Measurements from ENCODE around the gene CLDN6. TPM values are rescaled to one million over a fixed set of nuclear protein-coding genes. Genes with fewer than 3 reads are reported as not detected.

CLDN6 gene
- polyA plus RNA-seq, 3 donors from 2014 or later = not detected

DNA sequence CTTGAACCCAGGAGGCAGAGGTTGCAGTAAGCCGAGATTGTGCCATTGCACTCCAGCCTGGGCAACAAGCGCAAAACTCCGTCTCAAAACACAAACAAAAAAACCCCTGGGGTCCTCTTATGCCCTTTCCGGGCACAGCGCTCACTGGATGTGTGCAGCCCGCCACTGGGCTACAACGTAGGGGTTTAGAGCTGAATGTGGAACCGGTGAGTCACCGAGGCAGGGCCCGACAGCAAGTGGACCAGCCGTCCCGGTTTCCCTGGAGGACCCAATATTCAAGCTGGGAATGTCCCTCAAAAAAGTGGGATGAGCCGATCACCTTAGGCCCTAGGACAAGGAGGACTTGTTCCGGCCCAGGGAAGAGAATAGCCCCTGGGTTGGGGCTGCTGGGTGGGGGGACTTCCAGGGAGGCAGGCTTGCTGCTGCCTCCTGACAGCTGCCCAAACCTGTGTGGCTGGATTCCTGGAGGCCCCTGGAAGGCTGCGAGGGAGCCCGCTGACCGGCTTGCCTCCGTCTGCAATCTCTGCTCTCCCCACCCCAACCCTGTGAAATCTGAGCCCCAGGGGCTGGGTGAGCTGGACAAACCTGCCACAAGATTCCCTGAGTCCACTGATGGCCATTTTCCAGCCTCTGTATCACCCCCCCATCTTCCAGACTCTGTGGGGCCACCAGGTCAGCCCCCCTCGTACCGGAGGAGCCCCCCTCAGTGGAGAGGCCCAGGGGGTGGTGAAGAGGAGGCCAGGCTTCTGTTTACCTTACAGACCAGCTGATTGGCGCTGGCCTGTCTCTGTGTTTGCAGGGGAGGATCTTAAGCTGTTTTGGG, 8.2 kb downstream of the CLDN6 start:
- no peaks in the 10 kb centered on the region for H3K9me3 Mint-ChIP-seq
- peaks cover 22 to 28% of the 10 kb centered on the region in 2 donors for H3K4me1 Mint-ChIP-seq
- no peak overlapping the region for H3K27ac Mint-ChIP-seq
- no peak for DNase-seq
- peaks cover 0 to 11% (median 8%) of the 10 kb centered on the region in 3 donors for H3K27me3 Mint-ChIP-seq (ENCODE audit: low read depth in 3 of 3)
- no peak overlapping the region for H3K4me3 Mint-ChIP-seq
- H3K36me3 Mint-ChIP-seq = no peaks in the 10 kb centered on the region

GRCh38 chr16:3008690-3009037, 9.3 kb downstream of the CLDN6 start:
- Mint-ChIP-seq H3K4me3 (peak overlapping the region in 3 of 5 donors; percentile 42 to 59 (median 54)), H3K27me3 (ENCODE audit: low read depth in 3 of 3) (peaks cover 3 to 11% (median 8%) of the 10 kb centered on the region in 3 donors), H3K4me1 (peaks cover 22 to 31% of the 10 kb centered on the region in 2 donors), H3K27ac (no peak overlapping the region), H3K9me3 (no peaks in the 10 kb centered on the region), H3K36me3 (no peaks in the 10 kb centered on the region)
- DNase-seq = no peak

DNA sequence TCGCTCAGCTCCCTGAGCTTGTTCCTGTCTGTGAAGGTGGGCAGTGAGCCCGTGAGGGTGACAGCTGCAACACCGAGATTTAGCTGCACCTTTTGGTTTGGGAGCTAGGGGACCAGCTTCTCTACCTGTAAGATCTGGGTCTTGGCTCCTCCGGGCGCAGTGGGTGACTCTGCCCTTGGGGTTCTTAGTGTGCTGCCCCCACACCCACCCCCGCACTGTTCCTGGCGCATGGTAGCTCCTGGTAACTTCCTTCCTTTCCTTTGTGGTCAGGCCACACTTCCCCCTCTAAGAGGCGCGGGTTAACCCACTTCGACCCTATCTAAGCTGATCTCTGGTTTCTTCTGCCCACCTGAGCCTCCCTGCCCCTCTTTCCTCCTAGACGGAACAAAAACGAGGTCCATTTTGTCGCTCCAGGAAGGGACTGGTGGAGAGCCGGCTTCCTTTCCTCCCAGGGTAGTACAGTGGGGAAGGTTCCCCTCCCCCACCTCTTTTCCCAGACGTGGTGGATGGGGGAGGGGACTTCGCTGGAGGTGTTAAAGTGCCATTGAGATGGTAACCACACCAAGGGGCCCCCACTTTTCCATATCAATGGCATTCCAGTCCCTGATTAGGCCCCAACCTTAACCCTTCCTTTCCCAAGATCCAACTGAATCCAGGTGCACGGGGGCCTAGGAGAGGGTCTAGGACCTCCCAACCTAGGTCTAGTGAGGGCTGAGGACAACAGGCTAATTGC, 9.9 kb downstream of the CLDN6 start:
- Mint-ChIP-seq H3K4me1 (peaks cover 22 to 32% of the 10 kb centered on the region in 2 donors), H3K36me3 (no peaks in the 10 kb centered on the region), H3K27me3 (ENCODE audit: low read depth in 3 of 3) (peaks cover 5 to 11% (median 8%) of the 10 kb centered on the region in 3 donors), H3K4me3 (peak overlapping the region; percentile 42 to 64 (median 59)), H3K9me3 (no peaks in the 10 kb centered on the region), H3K27ac (no peak overlapping the region)
- DNase-seq = peak in 1 of 3 donors; percentile 16

DNA sequence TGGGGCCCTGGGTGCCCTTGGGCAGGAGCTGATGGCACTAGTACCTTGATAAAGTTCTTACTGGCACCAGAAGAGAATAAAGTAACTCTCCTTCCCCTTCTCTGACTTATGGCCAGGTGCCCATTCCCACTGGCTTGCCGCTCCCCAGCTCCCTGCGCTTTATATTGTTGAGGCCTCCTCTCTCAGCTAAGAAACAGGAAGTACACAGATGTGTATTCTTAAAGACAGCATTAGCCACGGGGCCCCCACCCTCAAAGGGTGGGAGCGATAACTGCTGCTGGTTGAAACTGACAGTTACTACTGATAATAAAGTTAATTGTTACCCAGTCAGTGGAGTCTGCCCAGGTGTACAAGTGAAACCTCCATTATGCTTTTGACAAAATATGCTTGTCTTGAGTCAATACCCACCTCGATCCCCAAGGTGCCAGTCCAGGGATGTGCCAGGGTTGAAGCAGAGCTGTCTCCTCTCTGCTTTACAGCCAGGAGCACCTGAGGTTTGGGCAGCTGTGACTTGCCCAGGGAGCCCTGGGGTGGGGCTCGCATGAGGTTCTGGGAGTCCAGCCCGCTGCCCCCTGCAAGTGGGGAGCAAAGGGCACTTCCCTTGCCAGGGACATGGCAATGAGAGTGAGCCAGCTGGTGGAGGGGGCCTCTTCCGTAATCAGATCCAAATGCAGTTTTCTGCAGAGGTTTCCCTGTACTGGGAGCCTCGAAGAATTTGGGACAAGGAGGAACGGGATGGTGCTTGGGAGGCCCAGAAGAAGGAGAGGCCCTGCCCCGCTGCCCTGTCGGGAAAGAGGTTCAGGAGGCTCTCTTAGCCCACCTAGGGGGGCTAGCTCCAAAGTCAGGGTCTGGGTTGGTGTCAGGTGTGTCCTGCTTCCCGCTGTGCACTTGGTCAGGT, 10.7 kb downstream of the CLDN6 start:
- peaks cover 5 to 11% (median 9%) of the 10 kb centered on the region in 3 donors for H3K27me3 Mint-ChIP-seq (ENCODE audit: low read depth in 3 of 3)
- no peak overlapping the region for H3K27ac Mint-ChIP-seq
- DNase-seq = no peak
- H3K36me3 Mint-ChIP-seq = no peaks in the 10 kb centered on the region
- peak overlapping the region in 3 of 5 donors; percentile 42 to 63 (median 56) for H3K4me3 Mint-ChIP-seq
- peaks cover 22 to 33% of the 10 kb centered on the region in 2 donors for H3K4me1 Mint-ChIP-seq
- no peaks in the 10 kb centered on the region for H3K9me3 Mint-ChIP-seq

GRCh38 chr16:3004781-3005284, 13.2 kb downstream of the CLDN6 start:
- no peaks in the 10 kb centered on the region for H3K36me3 Mint-ChIP-seq
- no peak overlapping the region for H3K27ac Mint-ChIP-seq
- H3K9me3 Mint-ChIP-seq = no peaks in the 10 kb centered on the region
- peaks cover 5 to 9% (median 7%) of the 10 kb centered on the region in 3 donors for H3K27me3 Mint-ChIP-seq (ENCODE audit: low read depth in 3 of 3)
- peak overlapping the region; percentile 59 to 79 (median 62) for H3K4me3 Mint-ChIP-seq
- peaks cover 22 to 33% of the 10 kb centered on the region in 2 donors for H3K4me1 Mint-ChIP-seq
- DNase-seq = no peak

DNA sequence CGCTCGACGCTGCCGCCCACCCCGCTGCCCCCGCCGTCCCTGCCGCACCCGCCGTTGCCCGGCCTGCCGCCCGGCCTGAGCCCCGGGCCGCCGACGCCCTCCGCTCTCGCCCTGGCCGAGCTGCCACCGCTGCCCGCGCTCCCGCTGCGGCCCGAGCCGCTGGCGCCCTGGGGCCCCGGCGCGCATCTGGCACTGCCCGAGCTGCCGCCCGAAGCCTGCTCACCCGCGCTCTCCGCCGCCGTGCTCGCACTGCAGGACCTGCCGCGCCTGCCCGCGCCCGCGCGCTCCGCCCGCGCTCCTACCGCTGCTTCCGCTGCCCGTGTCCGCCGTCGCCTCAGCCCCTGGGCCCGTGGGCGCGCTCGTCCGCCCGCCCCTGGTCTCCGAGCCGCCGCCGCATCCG, 13.7 kb downstream of the CLDN6 start:
- H3K4me3 Mint-ChIP-seq = peak overlapping the region in 2 of 5 donors; percentile 77 to 79
- DNase-seq = no peak
- H3K27me3 Mint-ChIP-seq (ENCODE audit: low read depth in 3 of 3) = peaks cover 5 to 9% (median 7%) of the 10 kb centered on the region in 3 donors
- H3K4me1 Mint-ChIP-seq = peaks cover 22 to 33% of the 10 kb centered on the region in 2 donors
- no peak overlapping the region for H3K27ac Mint-ChIP-seq
- H3K9me3 Mint-ChIP-seq = no peaks in the 10 kb centered on the region
- no peaks in the 10 kb centered on the region for H3K36me3 Mint-ChIP-seq

DNA sequence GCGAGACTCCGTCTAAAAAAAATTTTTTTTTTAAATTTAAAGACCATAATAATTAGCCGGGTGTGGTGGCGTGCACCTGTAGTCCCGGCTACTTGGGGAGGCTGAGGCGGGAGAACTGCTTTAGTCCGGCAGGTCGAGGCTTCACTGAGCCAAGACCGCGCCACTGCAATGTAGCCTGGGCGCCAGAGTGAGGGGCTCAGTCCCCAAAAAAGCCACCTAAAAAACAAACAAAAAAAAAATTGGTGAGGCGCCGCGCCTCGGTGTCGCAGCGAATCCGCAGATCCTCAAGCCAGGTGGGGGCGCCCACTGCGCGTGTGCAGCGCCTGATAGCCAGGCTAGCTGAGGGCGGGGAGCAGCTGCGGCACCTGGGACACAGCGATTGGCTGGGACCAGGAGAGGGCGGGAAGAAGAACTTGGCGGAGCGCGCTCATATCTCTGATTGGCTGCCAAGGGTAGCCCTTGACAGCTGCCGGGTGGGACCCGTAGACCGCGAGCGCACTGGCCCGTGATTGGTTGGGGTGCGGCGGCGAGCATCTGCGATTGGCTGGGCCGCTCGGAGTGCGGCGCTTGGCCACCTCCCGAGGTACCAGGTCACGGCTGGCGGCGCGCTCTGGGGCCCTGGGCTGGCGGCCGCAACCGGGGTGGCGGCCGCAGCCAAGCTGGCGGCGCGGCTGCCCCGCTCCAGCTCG, 14.3 kb downstream of the CLDN6 start:
- H3K4me3 Mint-ChIP-seq = peak overlapping the region; percentile 78 to 83 (median 79)
- no peaks in the 10 kb centered on the region for H3K36me3 Mint-ChIP-seq
- DNase-seq = peak; percentile 95 to 96 (median 95)
- peaks cover 5 to 9% (median 7%) of the 10 kb centered on the region in 3 donors for H3K27me3 Mint-ChIP-seq (ENCODE audit: low read depth in 3 of 3)
- peak overlapping the region in 1 of 6 donors; percentile 68 for H3K27ac Mint-ChIP-seq
- no peaks in the 10 kb centered on the region for H3K9me3 Mint-ChIP-seq
- peaks cover 22 to 31% of the 10 kb centered on the region in 2 donors for H3K4me1 Mint-ChIP-seq

GRCh38 chr16:3001316-3001715, 16.7 kb downstream of the CLDN6 start:
- peaks cover 0 to 9% of the 10 kb centered on the region in 2 donors for H3K4me1 Mint-ChIP-seq
- H3K27me3 Mint-ChIP-seq (ENCODE audit: low read depth in 3 of 3) = peaks cover 0 to 9% (median 5%) of the 10 kb centered on the region in 3 donors
- no peak overlapping the region for H3K27ac Mint-ChIP-seq
- no peaks in the 10 kb centered on the region for H3K36me3 Mint-ChIP-seq
- H3K9me3 Mint-ChIP-seq = no peaks in the 10 kb centered on the region
- H3K4me3 Mint-ChIP-seq = no peak overlapping the region
- no peak for DNase-seq

GRCh38 chr16:3000540-3000939, 17.4 kb downstream of the CLDN6 start:
- Mint-ChIP-seq H3K4me1 (peaks cover 0 to 7% of the 10 kb centered on the region in 2 donors), H3K27ac (peak overlapping the region in 1 of 6 donors; percentile 28), H3K9me3 (no peaks in the 10 kb centered on the region), H3K4me3 (no peak overlapping the region), H3K36me3 (no peaks in the 10 kb centered on the region), H3K27me3 (ENCODE audit: low read depth in 3 of 3) (peaks cover 0 to 9% (median 5%) of the 10 kb centered on the region in 3 donors)
- no peak for DNase-seq

DNA sequence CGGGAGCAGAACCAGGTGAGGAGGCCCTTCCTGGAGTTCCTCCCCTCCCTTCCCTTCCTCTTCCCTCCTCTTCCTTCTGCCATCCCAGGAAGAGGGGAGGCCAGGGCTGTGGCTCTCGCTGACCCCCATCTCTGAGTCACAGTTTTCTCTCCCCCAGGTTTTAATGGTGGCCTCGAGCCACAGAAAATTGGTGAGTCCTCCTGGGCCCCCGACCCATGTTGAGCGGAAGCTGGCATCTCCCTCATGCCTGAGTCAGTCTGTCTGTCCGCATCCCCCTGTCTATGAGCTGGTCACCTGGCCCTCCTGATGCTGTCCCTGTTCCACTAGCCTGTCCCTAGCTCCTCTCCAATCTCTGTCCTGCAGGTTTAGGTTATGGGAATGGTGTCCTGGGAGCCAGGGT, 18.1 kb downstream of the CLDN6 start:
- Mint-ChIP-seq H3K27ac (no peak overlapping the region), H3K27me3 (ENCODE audit: low read depth in 3 of 3) (peaks cover 0 to 7% (median 5%) of the 10 kb centered on the region in 3 donors), H3K9me3 (no peaks in the 10 kb centered on the region), H3K36me3 (no peaks in the 10 kb centered on the region), H3K4me1 (peaks cover 0 to 7% of the 10 kb centered on the region in 2 donors), H3K4me3 (no peak overlapping the region)
- DNase-seq = no peak

DNA sequence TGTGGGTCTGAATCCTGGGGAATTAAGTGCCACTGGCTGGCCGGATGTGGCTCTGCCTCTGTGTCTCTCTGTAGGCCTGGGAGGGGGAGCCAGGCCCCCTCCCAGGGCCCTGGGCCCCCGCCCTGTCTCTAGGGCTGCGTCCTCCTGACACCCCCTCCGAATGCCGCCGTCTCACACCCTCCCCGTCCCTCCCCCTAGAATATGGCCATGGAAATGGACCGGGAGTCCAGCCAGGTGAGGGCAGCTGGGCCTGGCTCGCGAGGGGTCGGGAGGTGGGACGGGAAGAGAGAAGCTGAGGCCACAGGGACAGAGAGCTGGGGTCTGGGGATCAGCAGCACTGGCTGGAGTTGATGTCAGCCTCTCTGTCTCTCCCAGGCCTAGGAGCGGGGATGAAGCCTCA, 21.7 kb downstream of the CLDN6 start:
- no peak for DNase-seq
- Mint-ChIP-seq H3K27me3 (ENCODE audit: low read depth in 3 of 3) (no peaks in the 10 kb centered on the region), H3K4me1 (no peaks in the 10 kb centered on the region), H3K27ac (no peak overlapping the region), H3K9me3 (no peaks in the 10 kb centered on the region), H3K36me3 (no peaks in the 10 kb centered on the region), H3K4me3 (no peak overlapping the region)

DNA sequence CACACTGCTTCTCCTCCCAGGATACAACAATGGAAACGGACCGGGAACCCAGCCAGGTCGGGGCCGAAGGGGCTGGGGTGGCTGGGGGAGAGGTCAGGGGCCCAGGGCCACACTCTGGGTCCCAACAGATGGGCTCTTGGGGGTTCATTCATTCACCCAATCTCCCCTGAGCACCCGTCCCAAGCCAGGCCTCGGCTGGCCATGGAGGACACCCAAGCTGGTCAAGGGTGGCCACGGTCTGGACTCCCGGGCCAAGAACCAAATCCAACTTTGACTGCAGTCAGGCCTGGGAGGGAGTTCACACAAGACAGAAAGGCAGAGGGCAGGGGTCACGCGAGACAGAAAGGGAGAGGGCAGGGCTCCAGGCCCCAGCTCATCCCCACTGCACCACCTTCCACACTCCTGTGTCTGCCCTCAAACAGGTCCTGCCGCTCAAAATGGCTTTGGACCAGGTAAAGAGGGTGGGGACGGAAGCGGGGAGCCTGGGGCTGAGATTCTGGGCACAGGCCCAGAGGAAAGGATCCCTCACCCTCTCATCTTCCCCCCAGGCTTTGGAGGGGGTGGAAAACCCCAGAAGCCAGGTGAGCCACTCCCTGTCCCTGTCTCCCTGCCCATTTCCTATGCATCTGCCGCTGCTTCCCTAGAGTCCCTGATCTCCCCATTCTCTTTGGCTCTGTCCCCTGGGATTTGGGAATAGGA, 25.5 kb downstream of the CLDN6 start:
- no peaks in the 10 kb centered on the region for H3K27me3 Mint-ChIP-seq (ENCODE audit: low read depth in 3 of 3)
- no peaks in the 10 kb centered on the region for H3K4me1 Mint-ChIP-seq
- H3K27ac Mint-ChIP-seq = no peak overlapping the region
- no peak for DNase-seq
- H3K4me3 Mint-ChIP-seq = no peak overlapping the region
- H3K9me3 Mint-ChIP-seq = no peaks in the 10 kb centered on the region
- H3K36me3 Mint-ChIP-seq = no peaks in the 10 kb centered on the region

All from immature natural killer cell (primary cell).